GM18526 (cell line): ENCODE measurements around the gene KL.

Experiments
- POLR2A ChIP-seq: IDR thresholded peaks from 3 replicates; pipeline ENCODE4 v1.6.1; 2011; ENCODE audit not compliant: insufficient read length; ENCODE audit errors: extremely low read depth

KL gene

GRCh38 chr13:33016414-33017322 lies at the start of gene KL:
KL (plus strand) TSS chr13:33016423; CDS start chr13:33016441, 18 bp downstream.
- no peak for TF ChIP-seq POLR2A

GRCh38 chr13:32967584-32968182 lies 48.5 kb upstream of the KL start:
- TF ChIP-seq POLR2A = no peak

- no peak for TF ChIP-seq POLR2A
Measured at GRCh38 chr13:32968316-32968715, 47.9 kb upstream of the KL start.

- no peak for TF ChIP-seq POLR2A
Measured at GRCh38 chr13:32968793-32969192, 47.4 kb upstream of the KL start.

GRCh38 chr13:32969516-32969941 lies 46.7 kb upstream of the KL start:
- TF ChIP-seq POLR2A = no peak

- TF ChIP-seq POLR2A = no peak
Measured at GRCh38 chr13:32976056-32976805, 40.0 kb upstream of the KL start.

- no peak for TF ChIP-seq POLR2A
Measured at GRCh38 chr13:32976912-32977311, 39.3 kb upstream of the KL start.

- no peak for TF ChIP-seq POLR2A
Measured at GRCh38 chr13:32977321-32977720, 38.9 kb upstream of the KL start.

GRCh38 chr13:32978278-32978677 lies 37.9 kb upstream of the KL start:
- TF ChIP-seq POLR2A = no peak

- TF ChIP-seq POLR2A = no peak
Measured at GRCh38 chr13:32983058-32983457, 33.2 kb upstream of the KL start.

GRCh38 chr13:32984857-32985626 lies 31.2 kb upstream of the KL start:
- TF ChIP-seq POLR2A = no peak

- TF ChIP-seq POLR2A = no peak
Measured at GRCh38 chr13:32986552-32986951, 29.7 kb upstream of the KL start.

GRCh38 chr13:32987462-32987861 lies 28.8 kb upstream of the KL start:
- TF ChIP-seq POLR2A = no peak

GRCh38 chr13:32988608-32989289 lies 27.5 kb upstream of the KL start:
- no peak for TF ChIP-seq POLR2A
